Smooth muscle cell (in vitro differentiated cells): ENCODE data around the gene NPC2. TPM values are rescaled to one million over a fixed set of nuclear protein-coding genes. Genes with fewer than 3 reads are reported as not detected.

Experiments
- DNase-seq: peaks from one replicate; lab custom pipeline; 2025; ENCODE audit not compliant: unreplicated experiment; lab: John Stamatoyannopoulos, UW
- H2AFZ ChIP-seq: fragments of 200-600 bp; sonication (generic); 2 replicates; pipeline ENCODE4 v1.6.0; 2016; ENCODE audit warnings: antibody characterized with exemption, low read depth, mild to moderate bottlenecking
- H3F3A ChIP-seq: fragments of 200-600 bp; sonication (generic); 2 replicates; pipeline ENCODE4 v1.6.0; 2017; ENCODE audit warnings: antibody characterized with exemption, low read depth
- H3K27ac ChIP-seq: fragments of 200-600 bp; sonication (generic); 2 replicates; pipeline ENCODE4 v1.5.1; 2016; ENCODE audit warnings: low read depth, mild to moderate bottlenecking
- H3K27me3 ChIP-seq: fragments of 200-600 bp; sonication (generic); 2 replicates; pipeline ENCODE4 v1.6.1; 2016; ENCODE audit warnings: low read depth, mild to moderate bottlenecking
- H3K36me3 ChIP-seq: fragments of 200-600 bp; sonication (generic); 2 replicates; pipeline ENCODE4 v1.5.1; 2016; ENCODE audit warnings: low read depth
- H3K4me1 ChIP-seq: fragments of 200-600 bp; sonication (generic); 2 replicates; pipeline ENCODE4 v1.5.1; 2016; ENCODE audit warnings: low read depth
- H3K4me2 ChIP-seq: fragments of 200-600 bp; sonication (generic); 2 replicates; pipeline ENCODE4 v1.6.0; 2016; ENCODE audit warnings: mild to moderate bottlenecking
- H3K4me3 ChIP-seq: fragments of 200-600 bp; sonication (generic); 2 replicates; pipeline ENCODE4 v1.5.1; 2016; ENCODE audit warnings: mild to moderate bottlenecking
- H3K79me2 ChIP-seq: fragments of 200-600 bp; sonication (generic); 2 replicates; pipeline ENCODE4 v1.6.0; 2016; ENCODE audit warnings: low read depth, mild to moderate bottlenecking
- H3K9ac ChIP-seq: fragments of 200-600 bp; sonication (generic); 2 replicates; pipeline ENCODE4 v1.6.0; 2016; ENCODE audit warnings: low read depth
- H3K9me3 ChIP-seq: fragments of 200-600 bp; sonication (generic); replicated peaks from 2 replicates; pipeline ENCODE4 v1.5.1; 2016; ENCODE audit warnings: low read depth
- H4K20me1 ChIP-seq: fragments of 200-600 bp; sonication (generic); 2 replicates; pipeline ENCODE4 v1.6.0; 2016; ENCODE audit warnings: low read depth
- CTCF ChIP-seq: fragments of 200-600 bp; sonication (generic); IDR thresholded peaks from 2 replicates; pipeline ENCODE4 v1.5.1; 2017; ENCODE audit warnings: borderline replicate concordance, mild to moderate bottlenecking, antibody characterized with exemption; ENCODE audit not compliant: insufficient read depth, poor library complexity, severe bottlenecking
- WGBS: methylation state at CpG from one replicate; pipeline ENCODE4 v1.1.7; 2016; ENCODE audit warnings: low lambda C conversion rate; 5-methylcytosine and 5-hydroxymethylcytosine counted together
- polyA plus RNA-seq: library from polyadenylated mRNA; unstranded; fragments of >200 nt; fragmentation: Nextera tagmentation; extraction: Ambion mirVana; gene quantifications from 2 replicates; pipeline ENCODE4 v1.2.1, GENCODE V29; 2016
- total RNA-seq: library from RNA; depleted of rRNA; stranded (reverse); fragments of >200 nt; gene quantifications from 2 replicates; pipeline ENCODE4 v1.2.3, GENCODE V29; 2014

NPC2 gene
- total and polyA plus RNA-seq, 2 experiments from 2014 or later = 137 to 496 TPM

- Histone ChIP-seq H3K27me3 (no peaks in the 10 kb centered on the region), H3K9ac (no peak overlapping the region), H3K9me3 (no peaks in the 10 kb centered on the region), H3K4me2 (no peak overlapping the region), H4K20me1 (peaks cover 4% of the 10 kb centered on the region), H2AFZ (no peak overlapping the region), H3K27ac (no peak overlapping the region), H3K4me3 (no peak overlapping the region), H3K36me3 (peaks cover 5% of the 10 kb centered on the region), H3K79me2 (no peaks in the 10 kb centered on the region), H3F3A (no peaks in the 10 kb centered on the region), H3K4me1 (no peaks in the 10 kb centered on the region)
- DNase-seq = no peak
- 83% methylated on average over 12 of the region's 12 CpGs for WGBS
- TF ChIP-seq CTCF = no peak
Measured at GRCh38 chr14:74516451-74517160, 23.5 kb upstream of the NPC2 start.

- Histone ChIP-seq H3K4me2 (no peak overlapping the region), H3K36me3 (peaks cover 5% of the 10 kb centered on the region), H3K27ac (no peak overlapping the region), H2AFZ (no peak overlapping the region), H3F3A (no peaks in the 10 kb centered on the region), H3K4me1 (peaks cover 1% of the 10 kb centered on the region), H3K27me3 (no peaks in the 10 kb centered on the region), H3K9me3 (no peaks in the 10 kb centered on the region), H3K9ac (no peak overlapping the region), H3K4me3 (no peak overlapping the region), H3K79me2 (no peaks in the 10 kb centered on the region), H4K20me1 (peaks cover 4% of the 10 kb centered on the region)
- TF ChIP-seq CTCF = no peak
- no peak for DNase-seq
- WGBS = 86% methylated on average over 8 of the region's 8 CpGs
Measured at GRCh38 chr14:74515891-74516412, 22.8 kb upstream of the NPC2 start.

GRCh38 chr14:74514471-74514941 lies 21.4 kb upstream of the NPC2 start:
- H4K20me1 ChIP-seq = no peaks in the 10 kb centered on the region
- H3K79me2 ChIP-seq = no peaks in the 10 kb centered on the region
- no peaks in the 10 kb centered on the region for H3F3A ChIP-seq
- WGBS = 74% methylated on average over 13 of the region's 13 CpGs
- H3K36me3 ChIP-seq = peaks cover 5% of the 10 kb centered on the region
- H3K9me3 ChIP-seq = no peaks in the 10 kb centered on the region
- H3K4me3 ChIP-seq = no peak overlapping the region
- DNase-seq = no peak
- H3K9ac ChIP-seq = no peak overlapping the region
- H3K27ac ChIP-seq = peak overlapping the region; percentile 24
- H3K27me3 ChIP-seq = no peaks in the 10 kb centered on the region
- TF ChIP-seq CTCF = no peak
- no peak overlapping the region for H2AFZ ChIP-seq
- H3K4me1 ChIP-seq = peaks cover 7% of the 10 kb centered on the region
- H3K4me2 ChIP-seq = no peak overlapping the region
